ENCODE results near the gene ALOX5.

The ALOX5 gene

DNA sequence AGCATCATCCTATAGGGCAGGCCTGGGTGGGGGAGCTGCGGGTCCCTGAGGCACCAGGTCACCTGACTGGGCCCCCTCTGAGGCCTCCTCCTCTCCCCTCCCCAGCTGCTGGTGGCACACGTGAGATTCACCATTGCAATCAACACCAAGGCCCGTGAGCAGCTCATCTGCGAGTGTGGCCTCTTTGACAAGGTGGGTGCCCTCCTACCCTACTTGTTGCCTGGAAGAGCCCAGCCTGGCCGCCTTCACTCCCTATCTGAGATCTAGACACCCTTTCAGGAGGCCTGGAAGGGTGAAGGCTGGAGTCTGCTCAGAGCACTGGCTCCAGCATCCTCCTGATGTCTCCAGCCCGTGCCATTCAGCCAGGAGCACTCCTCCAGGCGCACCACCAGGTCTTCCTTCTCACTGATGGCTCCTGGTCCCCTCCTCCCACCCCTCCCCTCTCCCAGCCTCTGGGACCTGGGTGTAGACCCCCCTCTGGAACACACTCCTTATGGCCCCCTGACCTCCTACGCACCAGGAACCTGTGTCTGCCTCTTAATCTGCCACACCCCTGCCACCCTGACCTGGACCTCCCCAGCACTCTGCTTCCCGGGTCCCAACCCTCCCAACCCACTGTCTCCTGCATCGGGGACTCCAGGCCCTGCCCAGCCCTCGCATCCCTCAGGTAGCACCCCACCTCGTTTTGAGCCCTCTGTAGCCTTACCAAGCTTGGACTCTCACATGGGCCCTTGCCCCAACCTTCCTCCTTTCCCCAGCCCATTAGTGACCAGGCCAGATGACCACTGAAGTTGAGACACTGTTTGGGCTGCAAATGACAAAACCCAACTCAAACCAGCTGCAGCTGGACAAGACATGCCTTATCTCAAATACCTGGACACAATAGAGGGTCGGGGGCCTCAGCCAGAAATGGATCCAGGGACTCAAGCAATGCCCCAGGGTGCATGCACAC is 67.5 kb downstream of the ALOX5 start:
- no peak overlapping the region for H3K4me3 ChIP-seq (ENCODE audit: low read depth, low read length)

- H3K4me3 ChIP-seq (ENCODE audit: low read depth, low read length): no peak overlapping the region
These were observed 68.2 kb downstream of the ALOX5 start for GRCh38 chr10:45442251-45442650.

DNA sequence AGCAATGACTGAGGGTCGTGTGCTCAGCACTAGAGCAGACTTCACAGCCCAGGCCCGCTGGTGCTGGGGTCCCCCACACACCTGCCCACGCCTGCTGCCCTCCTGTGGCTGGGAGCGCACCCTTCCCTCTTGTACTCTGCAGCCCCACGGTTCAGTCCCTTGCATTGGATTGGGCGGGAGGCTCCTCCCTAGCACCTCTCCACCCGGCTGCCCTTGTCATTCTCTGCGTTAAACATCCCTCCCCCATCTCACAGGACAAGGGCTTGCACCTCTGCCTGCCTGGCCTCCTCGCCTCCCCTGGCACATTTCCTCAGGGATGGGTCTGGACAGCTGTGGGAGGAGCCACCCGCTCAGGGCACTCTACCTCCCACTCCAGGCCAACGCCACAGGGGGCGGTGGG is 68.6 kb downstream of the ALOX5 start:
- H3K4me3 ChIP-seq (ENCODE audit: low read depth, low read length): no peak overlapping the region

DNA sequence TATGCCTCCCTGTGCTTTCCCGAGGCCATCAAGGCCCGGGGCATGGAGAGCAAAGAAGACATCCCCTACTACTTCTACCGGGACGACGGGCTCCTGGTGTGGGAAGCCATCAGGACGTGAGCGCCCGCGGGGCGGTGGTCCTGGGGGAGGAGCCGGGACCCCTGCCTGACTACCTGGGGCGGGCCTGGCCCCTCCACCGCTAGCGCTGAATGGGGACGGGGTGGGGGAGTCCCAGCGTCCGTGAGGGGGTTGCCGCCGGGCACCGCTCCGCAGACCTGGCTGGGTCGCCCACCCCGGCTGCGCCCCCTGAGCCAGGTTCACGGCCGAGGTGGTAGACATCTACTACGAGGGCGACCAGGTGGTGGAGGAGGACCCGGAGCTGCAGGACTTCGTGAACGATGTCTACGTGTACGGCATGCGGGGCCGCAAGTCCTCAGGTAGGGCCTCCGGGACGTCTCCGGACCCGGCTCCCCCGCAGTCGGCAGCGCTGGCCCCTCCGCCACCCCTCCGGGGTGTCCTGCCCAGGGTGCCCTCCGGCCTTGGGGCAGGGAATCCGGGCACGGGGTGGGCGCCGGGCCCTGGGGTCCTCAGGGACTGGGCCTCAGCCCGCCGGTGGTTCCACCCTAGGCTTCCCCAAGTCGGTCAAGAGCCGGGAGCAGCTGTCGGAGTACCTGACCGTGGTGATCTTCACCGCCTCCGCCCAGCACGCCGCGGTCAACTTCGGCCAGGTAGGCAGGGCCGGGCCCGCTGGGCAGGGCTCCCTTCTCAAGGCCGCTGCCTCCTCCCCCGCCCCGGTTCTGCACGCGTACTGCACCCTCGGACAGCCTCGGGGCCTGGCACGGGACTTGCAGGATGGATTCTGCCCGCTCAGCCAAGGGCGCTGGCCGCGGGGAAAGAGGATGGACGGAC is 69.3 kb downstream of the ALOX5 start:
- no peak overlapping the region for H3K4me3 ChIP-seq (ENCODE audit: low read depth, low read length)

DNA sequence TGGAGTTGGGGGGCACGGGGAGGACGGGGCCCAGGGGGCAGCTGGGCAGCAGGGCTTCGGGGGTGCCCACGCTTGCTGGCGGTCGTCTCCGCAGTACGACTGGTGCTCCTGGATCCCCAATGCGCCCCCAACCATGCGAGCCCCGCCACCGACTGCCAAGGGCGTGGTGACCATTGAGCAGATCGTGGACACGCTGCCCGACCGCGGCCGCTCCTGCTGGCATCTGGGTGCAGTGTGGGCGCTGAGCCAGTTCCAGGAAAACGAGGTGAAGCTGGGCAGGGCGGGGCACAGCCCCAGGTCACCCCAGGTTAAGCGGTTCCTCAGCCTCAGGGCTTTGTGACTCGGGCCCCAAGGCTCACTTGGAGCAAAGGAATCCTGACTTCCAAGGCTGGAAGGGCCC is 70.0 kb downstream of the ALOX5 start:
- H3K4me3 ChIP-seq (ENCODE audit: low read depth, low read length): no peak overlapping the region

DNA sequence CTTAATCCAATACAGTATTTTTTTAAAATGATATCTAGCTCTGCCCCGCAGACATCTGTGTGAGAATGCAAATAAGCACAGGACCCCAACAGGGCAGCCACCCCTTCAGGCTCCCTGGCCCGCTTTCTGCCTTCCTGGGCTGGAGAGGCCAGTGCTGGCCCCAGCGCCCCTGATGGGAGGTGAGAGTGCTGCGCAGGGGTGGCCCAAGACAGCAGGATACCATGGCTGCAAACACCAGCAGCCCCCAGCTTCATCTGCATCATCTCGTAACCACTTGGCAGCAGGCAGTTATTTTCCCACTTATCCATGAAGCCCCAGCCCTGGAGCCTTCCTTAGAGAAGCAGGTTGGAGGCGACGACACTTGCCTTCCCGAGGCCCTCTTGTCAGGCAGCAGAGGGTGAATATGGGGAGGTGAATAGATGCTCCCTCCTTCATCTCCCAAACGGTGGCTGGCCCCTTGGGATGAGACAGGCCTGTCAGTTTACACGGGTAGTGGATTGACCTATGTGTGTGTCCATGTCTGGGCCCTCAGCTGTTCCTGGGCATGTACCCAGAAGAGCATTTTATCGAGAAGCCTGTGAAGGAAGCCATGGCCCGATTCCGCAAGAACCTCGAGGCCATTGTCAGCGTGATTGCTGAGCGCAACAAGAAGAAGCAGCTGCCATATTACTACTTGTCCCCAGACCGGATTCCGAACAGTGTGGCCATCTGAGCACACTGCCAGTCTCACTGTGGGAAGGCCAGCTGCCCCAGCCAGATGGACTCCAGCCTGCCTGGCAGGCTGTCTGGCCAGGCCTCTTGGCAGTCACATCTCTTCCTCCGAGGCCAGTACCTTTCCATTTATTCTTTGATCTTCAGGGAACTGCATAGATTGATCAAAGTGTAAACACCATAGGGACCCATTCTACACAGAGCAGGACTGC is 71.2 kb downstream of the ALOX5 start:
- H3K4me3 ChIP-seq (ENCODE audit: low read depth, low read length): no peak overlapping the region

DNA sequence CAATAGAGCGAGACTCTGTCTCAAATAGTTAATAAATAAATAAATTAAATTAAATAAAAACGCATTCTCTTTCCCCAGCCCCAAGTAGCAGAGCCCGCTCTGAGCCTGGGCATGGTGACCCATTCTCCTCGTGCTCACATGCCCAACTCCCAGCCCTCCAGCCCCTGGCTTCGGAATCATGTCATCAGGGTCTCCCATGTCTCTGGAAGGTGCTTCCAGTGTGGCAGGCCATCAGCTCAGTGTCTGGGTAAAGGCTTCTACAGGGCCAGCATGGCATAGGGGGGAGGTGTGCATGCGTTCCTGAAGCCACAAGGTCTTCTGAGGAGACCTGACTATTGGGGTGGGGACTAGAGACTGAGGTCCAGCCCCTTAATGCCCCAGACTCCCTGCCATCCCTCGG is 72.8 kb downstream of the ALOX5 start:
- no peak overlapping the region for H3K4me3 ChIP-seq (ENCODE audit: low read depth, low read length)

DNA sequence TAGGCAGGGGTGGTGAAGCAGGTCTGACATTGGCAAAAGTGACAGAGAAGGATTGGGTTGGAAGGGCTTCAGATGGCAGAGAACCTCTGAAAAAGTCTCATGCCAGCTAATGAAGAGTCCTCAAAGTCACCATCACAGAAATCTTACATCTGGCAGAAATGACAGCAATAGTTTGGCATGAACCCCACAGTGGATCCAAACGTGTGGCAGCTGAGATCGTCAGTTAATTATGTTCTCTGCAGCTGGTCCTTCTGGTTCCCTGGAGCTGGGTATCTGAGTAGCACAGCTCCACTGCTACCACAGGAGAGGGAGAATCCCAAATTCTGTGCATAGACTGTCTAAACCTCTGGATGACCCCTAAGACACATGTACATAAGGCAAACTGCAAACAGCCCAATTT is 73.4 kb downstream of the ALOX5 start:
- H3K4me3 ChIP-seq (ENCODE audit: low read depth, low read length): no peak overlapping the region

DNA sequence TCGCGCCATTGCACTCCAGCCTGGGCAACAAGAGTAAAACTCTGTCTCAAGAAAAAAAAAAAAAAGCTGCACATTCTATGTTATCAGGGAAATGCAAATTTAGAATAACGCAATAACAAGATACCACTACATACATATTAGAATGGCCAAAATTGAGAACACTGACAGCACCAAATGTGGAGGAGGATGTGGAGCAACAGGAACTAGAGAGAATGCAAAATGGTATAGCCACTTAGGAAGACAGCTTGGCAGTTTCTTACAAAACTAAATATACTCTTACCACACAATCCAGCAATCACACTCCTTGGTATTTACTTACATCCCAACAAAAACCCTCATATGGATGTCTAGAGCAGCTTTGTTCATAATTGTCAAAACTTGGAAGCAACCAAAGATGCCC is 76.8 kb downstream of the ALOX5 start:
- H3K4me3 ChIP-seq (ENCODE audit: low read depth, low read length): no peak overlapping the region

- no peak overlapping the region for H3K4me3 ChIP-seq (ENCODE audit: low read depth, low read length)
These were observed 77.4 kb downstream of the ALOX5 start for GRCh38 chr10:45451407-45451806.

- H3K4me3 ChIP-seq (ENCODE audit: low read depth, low read length): no peak overlapping the region
These were observed 78.3 kb downstream of the ALOX5 start for GRCh38 chr10:45452268-45452667.

DNA sequence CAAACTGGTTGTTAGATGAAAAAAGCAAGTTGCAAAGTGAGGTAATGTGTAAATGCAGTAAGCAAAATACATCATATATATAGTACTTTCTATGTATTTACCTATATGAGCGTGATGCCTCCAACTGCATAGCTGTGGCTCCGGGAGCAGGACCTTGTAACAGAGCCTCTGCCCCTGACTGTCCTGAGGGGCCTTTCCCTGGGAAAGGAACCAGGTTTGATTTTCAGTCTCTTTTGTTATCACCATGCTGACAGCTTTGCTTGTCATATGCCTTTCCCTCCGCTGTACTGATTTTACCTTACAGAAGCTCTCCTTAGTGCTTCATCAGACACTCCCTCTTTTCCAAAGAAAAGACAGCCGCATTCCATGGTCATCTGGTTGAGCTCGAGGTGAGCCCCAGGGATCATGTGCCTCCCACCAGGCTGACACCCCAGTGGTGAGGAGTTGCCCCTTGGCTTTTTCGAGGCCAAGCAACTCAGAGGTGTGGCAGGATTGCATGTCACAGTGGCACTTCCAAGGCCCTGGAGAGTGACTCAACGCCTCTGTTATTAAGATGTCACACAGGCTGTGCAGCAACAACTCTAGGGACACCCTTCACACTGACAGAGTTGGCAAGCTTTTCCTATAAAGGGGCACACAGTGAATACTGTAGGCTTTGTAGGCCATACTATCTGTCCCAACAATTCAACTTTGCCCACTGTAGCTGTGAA is 78.9 kb downstream of the ALOX5 start:
- H3K4me3 ChIP-seq (ENCODE audit: low read depth, low read length): no peak overlapping the region

- no peak overlapping the region for H3K4me3 ChIP-seq (ENCODE audit: low read depth, low read length)
These were observed 79.7 kb downstream of the ALOX5 start for GRCh38 chr10:45453639-45454255.

GRCh38 chr10:45454262-45454661 is 80.2 kb downstream of the ALOX5 start:
- H3K4me3 ChIP-seq (ENCODE audit: low read depth, low read length): no peak overlapping the region

DNA sequence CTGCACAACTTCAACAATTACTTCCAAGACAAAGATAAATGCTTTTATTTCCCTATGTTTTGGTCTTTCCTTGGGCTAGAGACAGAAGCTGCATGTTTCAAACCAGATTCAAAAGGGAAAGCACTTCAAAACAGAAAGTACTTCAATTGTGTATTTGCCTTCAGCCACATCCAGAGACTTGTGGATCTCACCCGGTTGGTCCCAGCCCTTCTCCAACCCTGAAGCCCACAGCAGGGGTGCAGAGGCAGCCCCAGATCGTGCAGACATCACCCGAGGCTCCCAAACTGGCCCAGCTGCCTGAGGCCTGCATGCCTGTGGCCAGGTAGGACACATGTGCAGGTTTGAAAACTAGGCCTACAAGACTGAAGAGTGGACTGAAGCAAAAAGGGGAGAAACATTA is 80.8 kb downstream of the ALOX5 start:
- H3K4me3 ChIP-seq (ENCODE audit: low read depth, low read length): no peak overlapping the region

DNA sequence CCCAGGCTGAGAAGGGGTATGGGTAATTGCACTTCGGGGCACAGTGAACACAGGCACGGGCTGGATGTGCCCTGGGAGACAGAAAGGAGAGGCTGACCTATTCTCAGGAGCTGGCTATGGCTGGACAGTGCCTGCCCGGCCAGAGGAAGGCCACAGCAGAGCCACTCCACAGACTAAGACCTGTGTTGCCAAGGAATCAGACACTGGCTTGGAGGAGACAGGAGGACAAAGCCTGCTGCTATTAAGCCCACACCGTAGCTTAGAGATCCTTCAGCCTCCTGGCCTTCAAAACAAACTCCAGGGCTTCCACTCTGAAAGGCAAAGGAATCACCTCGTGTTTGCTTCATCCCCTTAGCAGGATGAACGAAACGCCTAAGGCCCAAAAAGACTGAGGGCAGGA is 82.2 kb downstream of the ALOX5 start:
- no peak overlapping the region for H3K4me3 ChIP-seq (ENCODE audit: low read depth, low read length)

DNA sequence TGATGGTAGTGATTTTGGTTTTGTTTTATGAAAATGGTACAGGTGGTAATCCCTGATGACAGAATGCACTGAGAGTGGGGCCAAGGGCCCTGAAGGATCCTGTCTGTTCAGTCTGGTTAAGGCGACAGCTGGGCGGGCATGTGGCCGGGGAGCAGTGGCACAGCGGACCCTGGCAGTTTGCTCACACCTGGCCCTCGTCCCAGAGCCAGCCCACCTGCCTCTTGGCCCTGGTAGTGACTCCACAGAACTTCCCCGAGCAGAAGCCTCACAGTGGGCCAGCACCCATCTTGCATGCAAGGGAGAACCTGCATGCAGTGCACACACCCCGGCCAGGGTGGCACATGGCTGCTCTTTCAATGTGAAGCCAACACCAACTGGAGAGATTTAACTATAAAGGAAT is 82.8 kb downstream of the ALOX5 start:
- no peak overlapping the region for H3K4me3 ChIP-seq (ENCODE audit: low read depth, low read length)

GRCh38 chr10:45457487-45457886 is 83.5 kb downstream of the ALOX5 start:
- no peak overlapping the region for H3K4me3 ChIP-seq (ENCODE audit: low read depth, low read length)

DNA sequence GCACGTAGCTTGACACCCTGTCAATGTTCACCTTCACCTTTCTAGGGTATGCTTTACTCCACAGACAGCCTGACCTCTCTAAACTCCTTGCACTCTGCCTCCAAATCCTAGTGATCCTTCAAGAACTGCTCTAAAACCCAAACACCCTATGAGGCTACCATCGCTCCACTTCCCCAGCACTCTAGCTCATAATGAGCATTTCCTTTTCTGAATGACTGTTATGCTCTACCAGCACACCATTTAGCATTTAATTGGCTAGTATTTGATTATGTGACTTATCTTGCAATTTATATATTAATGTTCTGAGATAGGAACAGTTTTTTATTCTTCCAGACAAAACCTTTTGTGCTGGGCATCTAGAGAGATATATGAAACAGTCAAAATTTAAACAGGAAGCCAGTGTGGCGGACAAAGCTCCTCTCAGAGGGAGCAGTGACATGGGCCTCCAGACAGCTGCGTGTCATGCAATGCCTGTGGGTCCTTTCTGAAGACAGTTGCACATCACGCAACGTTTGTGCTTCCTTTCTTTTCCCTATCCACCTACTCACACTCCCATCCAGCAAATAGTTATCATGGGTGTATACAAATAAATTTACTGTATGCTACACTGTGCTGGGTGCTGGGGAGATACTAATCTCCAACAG is 86.3 kb downstream of the ALOX5 start:
- H3K4me3 ChIP-seq (ENCODE audit: low read depth, low read length): no peak overlapping the region
